Epithelial cell of proximal tubule (primary cell): ENCODE data around the gene EZH1. TPM values are rescaled to one million over a fixed set of nuclear protein-coding genes. Genes with fewer than 3 reads are reported as not detected.

Experiments
- DNase-seq: peaks from one replicate; pipeline ENCODE4 v3.0.0-alpha.2; 2011; ENCODE audit warnings: low read depth
- H3K4me3 ChIP-seq: 2 replicates; pipeline ENCODE4 v1.5.1; 2011; ENCODE audit warnings: low read depth, mild to moderate bottlenecking, low read length
- CTCF ChIP-seq: conservative IDR thresholded peaks from 2 replicates; pipeline ENCODE4 v1.5.1; 2012; ENCODE audit warnings: low read depth, mild to moderate bottlenecking, low read length
- total RNA-seq: library from RNA; depleted of rRNA; stranded (reverse); fragments of >200 nt; gene quantifications from 2 replicates; pipeline ENCODE4 v1.2.3, GENCODE V29; 2015

Gene EZH1
- total RNA-seq, 1 donor from 2014 or later: 14.4 TPM

DNA sequence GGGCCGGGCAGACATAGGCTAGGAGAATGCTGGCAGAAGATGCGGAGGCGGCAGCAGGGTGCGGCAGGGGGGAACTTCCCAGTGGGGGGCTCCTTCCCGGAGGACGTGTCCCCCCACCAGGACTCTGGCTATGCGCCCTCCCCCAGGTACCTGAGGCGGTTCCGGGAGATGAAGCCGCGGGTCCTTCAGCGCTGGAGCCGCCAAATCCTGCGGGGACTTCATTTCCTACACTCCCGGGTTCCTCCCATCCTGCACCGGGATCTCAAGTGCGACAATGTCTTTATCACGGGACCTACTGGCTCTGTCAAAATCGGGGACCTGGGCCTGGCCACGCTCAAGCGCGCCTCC, 38.9 kb upstream of the EZH1 start:
- no peak overlapping the region for H3K4me3 ChIP-seq
- no peak for DNase-seq
- TF ChIP-seq CTCF: no peak

GRCh38 chr17:42783062-42783790, 38.4 kb upstream of the EZH1 start:
- peak overlapping the region; percentile 81 for H3K4me3 ChIP-seq
- DNase-seq: no peak
- TF ChIP-seq CTCF: no peak

- DNase-seq: no peak
- no peak for TF ChIP-seq CTCF
- H3K4me3 ChIP-seq: peak overlapping the region; percentile 81
Measured at GRCh38 chr17:42782166-42783061, 37.6 kb upstream of the EZH1 start.

DNA sequence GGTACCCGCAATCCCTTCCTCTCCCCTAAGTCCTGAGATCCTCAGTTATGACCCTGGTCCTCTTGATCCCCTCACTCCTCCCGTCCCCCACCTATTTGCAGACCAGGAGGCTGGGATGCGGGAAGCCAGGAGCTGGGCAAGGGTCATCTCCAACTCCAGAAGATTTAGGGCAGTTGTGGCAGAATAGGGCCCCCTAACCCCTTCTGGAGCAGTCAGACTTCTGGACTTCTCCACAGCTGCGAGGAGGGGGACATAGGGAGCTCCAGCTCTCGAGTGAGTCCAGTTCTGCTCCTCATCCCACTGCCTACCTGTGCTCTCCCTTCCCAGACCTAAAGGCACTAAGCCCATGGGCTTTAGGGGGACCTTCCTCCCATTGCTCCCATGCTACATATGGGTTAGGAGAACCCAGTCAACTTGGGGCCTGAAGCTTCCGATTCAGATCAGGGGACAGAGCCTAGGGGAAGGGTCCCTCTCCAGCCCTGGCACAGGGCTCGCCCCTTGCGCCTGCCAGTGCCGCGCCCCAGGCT, 36.9 kb upstream of the EZH1 start:
- DNase-seq: no peak
- peak overlapping the region; percentile 81 for H3K4me3 ChIP-seq
- TF ChIP-seq CTCF: no peak

GRCh38 chr17:42780851-42781638, 36.2 kb upstream of the EZH1 start:
- H3K4me3 ChIP-seq: peak overlapping the region; percentile 81
- no peak for DNase-seq

More at GRCh38 chr17:42780851-42781638, 36.2 kb upstream of the EZH1 start:
- no peak for TF ChIP-seq CTCF
